OCI-LY3 (cell line): ENCODE measurements around the gene PDIK1L.
"Not testable (repeated sequence)": the region's sequence is repeated elsewhere in the genome, so short reads cannot be mapped to it uniquely, and the experiment has no call there.

ENCODE experiments used
- EZH2phosphoT487 ChIP-seq: fragments of 200-600 bp; shearing (Covaris generic); IDR thresholded peaks from 2 replicates; pipeline ENCODE4 v1.6.1; 2018; ENCODE audit warnings: antibody characterized with exemption, mixed run types, low read depth
- TF ChIP-seq, protein P1 (sequence below): fragments of 200-600, 300-600 bp; sonication (generic); IDR thresholded peaks from 2 replicates; pipeline ENCODE4 v1.5.1; 2014; ENCODE audit warnings: antibody characterized with exemption, low read length, low read depth

DNA sequence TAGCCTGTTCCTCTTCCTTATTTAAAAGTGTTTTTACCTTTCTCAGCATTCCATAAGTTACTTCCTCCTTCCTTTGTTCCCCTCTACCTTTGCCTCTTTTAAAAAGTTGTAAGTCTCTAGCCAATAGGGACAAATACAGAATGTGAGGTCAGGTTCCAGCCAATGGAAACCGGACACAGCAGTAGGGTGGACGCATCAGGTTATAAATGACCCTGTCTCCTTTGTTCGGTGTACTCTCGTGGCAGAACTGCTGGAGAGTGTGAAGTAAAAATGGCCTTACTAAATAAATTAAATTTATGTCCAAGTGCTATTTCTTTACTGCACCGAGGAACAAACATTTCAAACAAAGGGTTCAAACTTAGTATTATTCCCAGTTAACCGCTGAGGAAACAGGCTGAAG is 18.1 kb upstream of the PDIK1L start:
- TF ChIP-seq, protein P1, sequence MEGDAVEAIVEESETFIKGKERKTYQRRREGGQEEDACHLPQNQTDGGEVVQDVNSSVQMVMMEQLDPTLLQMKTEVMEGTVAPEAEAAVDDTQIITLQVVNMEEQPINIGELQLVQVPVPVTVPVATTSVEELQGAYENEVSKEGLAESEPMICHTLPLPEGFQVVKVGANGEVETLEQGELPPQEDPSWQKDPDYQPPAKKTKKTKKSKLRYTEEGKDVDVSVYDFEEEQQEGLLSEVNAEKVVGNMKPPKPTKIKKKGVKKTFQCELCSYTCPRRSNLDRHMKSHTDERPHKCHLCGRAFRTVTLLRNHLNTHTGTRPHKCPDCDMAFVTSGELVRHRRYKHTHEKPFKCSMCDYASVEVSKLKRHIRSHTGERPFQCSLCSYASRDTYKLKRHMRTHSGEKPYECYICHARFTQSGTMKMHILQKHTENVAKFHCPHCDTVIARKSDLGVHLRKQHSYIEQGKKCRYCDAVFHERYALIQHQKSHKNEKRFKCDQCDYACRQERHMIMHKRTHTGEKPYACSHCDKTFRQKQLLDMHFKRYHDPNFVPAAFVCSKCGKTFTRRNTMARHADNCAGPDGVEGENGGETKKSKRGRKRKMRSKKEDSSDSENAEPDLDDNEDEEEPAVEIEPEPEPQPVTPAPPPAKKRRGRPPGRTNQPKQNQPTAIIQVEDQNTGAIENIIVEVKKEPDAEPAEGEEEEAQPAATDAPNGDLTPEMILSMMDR: not testable (repeated sequence)
- TF ChIP-seq EZH2phosphoT487: not testable (repeated sequence)
